SK-N-MC (cell line): ENCODE measurements around the gene PTTG2.

Experiments
- DNase-seq: peaks from one replicate; pipeline ENCODE4 v3.0.0-alpha.2; 2011; ENCODE audit warnings: low read depth, low spot score
- H3K27ac ChIP-seq: fragments of 200-600 bp; sonication (generic); 2 replicates; pipeline ENCODE4 v1.5.1; 2016; ENCODE audit warnings: mixed run types
- H3K36me3 ChIP-seq: fragments of 200-600 bp; sonication (generic); 2 replicates; pipeline ENCODE4 v1.6.1; 2017; ENCODE audit warnings: antibody characterized with exemption, low read length, mixed read lengths; ENCODE audit not compliant: insufficient read depth
- H3K4me3 ChIP-seq: fragments of 200-600 bp; sonication (generic); 2 replicates; pipeline ENCODE4 v1.5.1; 2016
- H3K9ac ChIP-seq: fragments of 200-600 bp; sonication (generic); 2 replicates; pipeline ENCODE4 v1.8.0; 2017; ENCODE audit warnings: mixed run types, mixed read lengths; ENCODE audit not compliant: insufficient read length
- H3K9me3 ChIP-seq: fragments of 200-600 bp; sonication (generic); 2 replicates; pipeline ENCODE4 v1.6.1; 2017; ENCODE audit warnings: low read depth, mild to moderate bottlenecking, antibody characterized with exemption, low read length, moderate library complexity, mixed read lengths
- EZH2 ChIP-seq: fragments of 200-600 bp; sonication (generic); IDR thresholded peaks from one replicate; pipeline ENCODE4 v1.6.1; 2017; ENCODE audit warnings: antibody characterized with exemption
- FOXP2 ChIP-seq: optimal IDR thresholded peaks from 2 replicates; pipeline ENCODE3; 2011; ENCODE audit warnings: mild to moderate bottlenecking, moderate library complexity; ENCODE audit not compliant: insufficient read depth; ENCODE audit errors: extremely low read length, control extremely low read depth
- POLR2AphosphoS5 ChIP-seq: IDR thresholded peaks from 2 replicates; pipeline ENCODE4 v1.6.1; 2012; ENCODE audit warnings: mild to moderate bottlenecking, low read depth, low read length, borderline replicate concordance

PTTG2 gene

GRCh38 chr4:37985730-37986275 lies 25.6 kb downstream of the PTTG2 start:
- no peak overlapping the region for H3K9ac ChIP-seq
- no peak overlapping the region for H3K27ac ChIP-seq

GRCh38 chr4:37988670-37989069 lies 28.5 kb downstream of the PTTG2 start:
- Histone ChIP-seq H3K27ac (no peak overlapping the region), H3K4me3 (no peak overlapping the region), H3K36me3 (no peaks in the 10 kb centered on the region), H3K9ac (no peak overlapping the region), H3K9me3 (no peaks in the 10 kb centered on the region)
- DNase-seq = no peak
- TF ChIP-seq POLR2AphosphoS5 = no peak
- no peak for TF ChIP-seq EZH2
- TF ChIP-seq FOXP2 = no peak

More at GRCh38 chr4:37985730-37986275, 25.6 kb downstream of the PTTG2 start:
- no peaks in the 10 kb centered on the region for H3K36me3 ChIP-seq
- TF ChIP-seq EZH2 = no peak
- no peak for TF ChIP-seq POLR2AphosphoS5
- no peak for TF ChIP-seq FOXP2
- H3K9me3 ChIP-seq = no peaks in the 10 kb centered on the region
- DNase-seq = no peak
- no peak overlapping the region for H3K4me3 ChIP-seq

- Histone ChIP-seq H3K9me3 (no peaks in the 10 kb centered on the region), H3K27ac (no peak overlapping the region), H3K36me3 (no peaks in the 10 kb centered on the region), H3K9ac (no peak overlapping the region), H3K4me3 (no peak overlapping the region)
- TF ChIP-seq FOXP2 = no peak
- TF ChIP-seq EZH2 = no peak
- TF ChIP-seq POLR2AphosphoS5 = no peak
- no peak for DNase-seq
Observed at GRCh38 chr4:37989398-37990260, 29.4 kb downstream of the PTTG2 start.

GRCh38 chr4:37990731-37991245 lies 30.6 kb downstream of the PTTG2 start:
- H3K9ac ChIP-seq = no peak overlapping the region
- no peak overlapping the region for H3K4me3 ChIP-seq
- no peak for DNase-seq
- no peak overlapping the region for H3K27ac ChIP-seq
- no peaks in the 10 kb centered on the region for H3K36me3 ChIP-seq
- H3K9me3 ChIP-seq = no peaks in the 10 kb centered on the region
- TF ChIP-seq FOXP2 (no peak), POLR2AphosphoS5 (no peak), EZH2 (no peak)

GRCh38 chr4:37991623-37992410 lies 31.6 kb downstream of the PTTG2 start:
- H3K9ac ChIP-seq = no peak overlapping the region
- no peak overlapping the region for H3K4me3 ChIP-seq
- no peaks in the 10 kb centered on the region for H3K9me3 ChIP-seq
- H3K27ac ChIP-seq = no peak overlapping the region
- no peak for DNase-seq
- no peak for TF ChIP-seq POLR2AphosphoS5
- TF ChIP-seq EZH2 = no peak
- TF ChIP-seq FOXP2 = no peak
- H3K36me3 ChIP-seq = no peaks in the 10 kb centered on the region

- H3K27ac ChIP-seq = no peak overlapping the region
- H3K36me3 ChIP-seq = no peaks in the 10 kb centered on the region
- TF ChIP-seq FOXP2 = no peak
- no peak for TF ChIP-seq POLR2AphosphoS5
- no peak for TF ChIP-seq EZH2
Observed at GRCh38 chr4:37993806-37994205, 33.6 kb downstream of the PTTG2 start.

GRCh38 chr4:37994569-37994968 lies 34.4 kb downstream of the PTTG2 start:
- H3K9me3 ChIP-seq = no peaks in the 10 kb centered on the region
- H3K27ac ChIP-seq = no peak overlapping the region
- no peak for TF ChIP-seq FOXP2
- TF ChIP-seq POLR2AphosphoS5 = no peak
- no peak for TF ChIP-seq EZH2
- no peak overlapping the region for H3K4me3 ChIP-seq
- no peaks in the 10 kb centered on the region for H3K36me3 ChIP-seq
- H3K9ac ChIP-seq = no peak overlapping the region
- no peak for DNase-seq

More at GRCh38 chr4:37993806-37994205, 33.6 kb downstream of the PTTG2 start:
- no peak overlapping the region for H3K4me3 ChIP-seq
- no peaks in the 10 kb centered on the region for H3K9me3 ChIP-seq
- H3K9ac ChIP-seq = no peak overlapping the region
- DNase-seq = no peak

GRCh38 chr4:37995299-37995821 lies 35.2 kb downstream of the PTTG2 start:
- Histone ChIP-seq H3K27ac (no peak overlapping the region), H3K36me3 (no peaks in the 10 kb centered on the region), H3K9me3 (no peaks in the 10 kb centered on the region), H3K9ac (no peak overlapping the region), H3K4me3 (no peak overlapping the region)
- TF ChIP-seq POLR2AphosphoS5 = no peak
- no peak for TF ChIP-seq FOXP2
- TF ChIP-seq EZH2 = no peak
- DNase-seq = no peak
